ENCODE data around the gene CDH12. TPM values are rescaled to one million over a fixed set of nuclear protein-coding genes. Genes with fewer than 3 reads are reported as not detected.

Gene CDH12
- total and polyA plus RNA-seq, 4 donors, result 0.02 to 0.33 (median 0.17) TPM; not detected in 1

- Histone ChIP-seq H3K27me3 (ENCODE audit: control insufficient read depth in 4 of 4, insufficient read depth in 4 of 4, low read length in 3 of 4) (no peaks in the 10 kb centered on the region), H3K4me1 (ENCODE audit: control insufficient read depth in 4 of 4, insufficient read depth in 4 of 4, low read length in 3 of 4) (no peaks in the 10 kb centered on the region), H3K27ac (ENCODE audit: low read depth in 1 of 2, low read length in 2 of 2) (no peak overlapping the region), H3K36me3 (ENCODE audit: control insufficient read depth in 4 of 4, insufficient read depth in 3 of 4, low read depth in 1 of 4, low read length in 3 of 4) (no peaks in the 10 kb centered on the region), H3K9me3 (ENCODE audit: control insufficient read depth in 4 of 4, low read length in 3 of 4) (no peaks in the 10 kb centered on the region), H3K4me3 (ENCODE audit: low read depth in 1 of 3, low read length in 3 of 3) (no peak overlapping the region), H3K9ac (ENCODE audit: low read depth in 1 of 2, low read length in 2 of 2) (no peak overlapping the region)
- WGBS, result 16% methylated on average over 1 of the region's 1 CpG
- no peak for TF ChIP-seq GABPA (IDR thresholded peaks at IDR 0.05 in 1 of 2, conservative IDR thresholded peaks at IDR 0.05 in 1 of 2)
- no peak for TF ChIP-seq RAD21 (IDR thresholded peaks at IDR 0.05)
- no peak for TF ChIP-seq FOXA2 (IDR thresholded peaks at IDR 0.05)
- TF ChIP-seq NR2F2 (IDR thresholded peaks at IDR 0.05), result no peak
- no peak for TF ChIP-seq ZBTB33 (IDR thresholded peaks at IDR 0.05)
- no peak for TF ChIP-seq TAF1 (conservative IDR thresholded peaks at IDR 0.05)
- TF ChIP-seq HNF4A (conservative IDR thresholded peaks at IDR 0.05), result no peak
- DNase-seq (ENCODE audit: low spot score), result no peak
Observed at GRCh38 chr5:22541037-22541436, 312.1 kb downstream of the CDH12 start.

GRCh38 chr5:22539762-22540161 lies 313.4 kb downstream of the CDH12 start:
- Histone ChIP-seq H3K4me1 (ENCODE audit: control insufficient read depth in 4 of 4, insufficient read depth in 4 of 4, low read length in 3 of 4) (no peaks in the 10 kb centered on the region), H3K4me3 (ENCODE audit: low read depth in 1 of 3, low read length in 3 of 3) (no peak overlapping the region), H3K36me3 (ENCODE audit: control insufficient read depth in 4 of 4, insufficient read depth in 3 of 4, low read depth in 1 of 4, low read length in 3 of 4) (no peaks in the 10 kb centered on the region), H3K27ac (ENCODE audit: low read depth in 1 of 2, low read length in 2 of 2) (no peak overlapping the region), H3K27me3 (ENCODE audit: control insufficient read depth in 4 of 4, insufficient read depth in 4 of 4, low read length in 3 of 4) (no peaks in the 10 kb centered on the region), H3K9me3 (ENCODE audit: control insufficient read depth in 4 of 4, low read length in 3 of 4) (no peaks in the 10 kb centered on the region), H3K9ac (ENCODE audit: low read depth in 1 of 2, low read length in 2 of 2) (no peak overlapping the region)
- 83% methylated on average over 1 of the region's 1 CpG for WGBS
- DNase-seq (ENCODE audit: low spot score), result no peak
- TF ChIP-seq ATF3 (IDR thresholded peaks at IDR 0.05) (no peak), REST (IDR thresholded peaks at IDR 0.05) (no peak), CTCF (IDR thresholded peaks at IDR 0.05; ENCODE audit: low read depth, low read length, missing input control) (no peak), MAX (IDR thresholded peaks at IDR 0.05) (no peak), SP1 (IDR thresholded peaks at IDR 0.05) (no peak), EGR1 (IDR thresholded peaks at IDR 0.05; ENCODE audit: low read depth in 2 of 2) (no peak), TAF1 (conservative IDR thresholded peaks at IDR 0.05) (no peak), FOXA2 (IDR thresholded peaks at IDR 0.05) (no peak), FOXA1 (IDR thresholded peaks at IDR 0.05) (no peak), GABPA (IDR thresholded peaks at IDR 0.05 in 1 of 2, conservative IDR thresholded peaks at IDR 0.05 in 1 of 2) (no peak), ZBTB33 (IDR thresholded peaks at IDR 0.05) (no peak), NR2F2 (IDR thresholded peaks at IDR 0.05) (no peak), HNF4G (IDR thresholded peaks at IDR 0.05) (no peak), RAD21 (IDR thresholded peaks at IDR 0.05) (no peak), HNF4A (conservative IDR thresholded peaks at IDR 0.05) (no peak)
